Caco-2 (cell line): Measurements from ENCODE around the gene CABP7. TPM values are rescaled to one million over a fixed set of nuclear protein-coding genes. Genes with fewer than 3 reads are reported as not detected.

Experiments
- BruUV-seq: library from RNA; stranded (reverse); fragments of 400-500 nt; replicated peaks from 2 replicates; lab custom pipeline; 2021; lab: Mats Ljungman, UMichigan
- CTCF ChIA-PET: fragments of 300-600 bp; sonication (Branson Sonifier 250); formaldehyde crosslinking; loops from one replicate; lab custom pipeline; 2022; ENCODE audit warnings: antibody characterized with exemption; lab: Charles Lee
- POLR2A ChIA-PET: fragments of 300-600 bp; sonication (Branson Sonifier 250); formaldehyde crosslinking; loops from one replicate; lab custom pipeline; 2022; ENCODE audit warnings: antibody characterized with exemption; lab: Charles Lee
- DNase-seq, 2 experiments: peaks; one replicate each; pipeline versions ENCODE4 v3.0.0 to v3.0.0-alpha.2; 2020 to 2022
- H3K27me3 ChIP-seq: replicated peaks from 2 replicates; pipeline ENCODE4 v1.6.0; 2011; ENCODE audit warnings: low read length; ENCODE audit not compliant: control insufficient read depth, insufficient read depth
- H3K36me3 ChIP-seq: 2 replicates; pipeline ENCODE4 v1.5.1; 2011; ENCODE audit warnings: low read length; ENCODE audit not compliant: control insufficient read depth, insufficient read depth
- H3K4me1 ChIP-seq: fragments of 250-450 bp; sonication (Bioruptor Pico); 2 replicates; pipeline ENCODE4 v1.5.1; 2020; ENCODE audit warnings: mild to moderate bottlenecking
- H3K4me3 ChIP-seq: 2 replicates; pipeline ENCODE4 v1.5.1; 2011; ENCODE audit warnings: low read depth, mild to moderate bottlenecking, control low read depth, low read length
- H3K9me3 ChIP-seq: fragments of 250-450 bp; sonication (Bioruptor Pico); 2 replicates; pipeline ENCODE4 v1.5.1; 2020; ENCODE audit warnings: mild to moderate bottlenecking, moderate library complexity
- H3K27ac Mint-ChIP-seq: one replicate; pipeline ENCODE4 v1.8.0; 2022; ENCODE audit warnings: mixed read lengths; ENCODE audit not compliant: unreplicated experiment
- H3K27me3 Mint-ChIP-seq: one replicate; pipeline ENCODE4 v1.8.0; 2022; ENCODE audit warnings: mixed read lengths; ENCODE audit not compliant: insufficient read depth, unreplicated experiment
- H3K36me3 Mint-ChIP-seq: one replicate; pipeline ENCODE4 v1.8.0; 2022; ENCODE audit warnings: mild to moderate bottlenecking, mixed read lengths; ENCODE audit not compliant: insufficient read depth, unreplicated experiment
- H3K4me1 Mint-ChIP-seq: one replicate; pipeline ENCODE4 v1.8.0; 2022; ENCODE audit warnings: low read depth, mixed read lengths; ENCODE audit not compliant: unreplicated experiment
- H3K4me3 Mint-ChIP-seq: one replicate; pipeline ENCODE4 v1.8.0; 2022; ENCODE audit warnings: mild to moderate bottlenecking, moderate library complexity, mixed read lengths; ENCODE audit not compliant: unreplicated experiment
- H3K9me3 Mint-ChIP-seq: one replicate; pipeline ENCODE4 v1.8.0; 2022; ENCODE audit warnings: mixed read lengths; ENCODE audit not compliant: unreplicated experiment
- CTCF ChIP-seq, 2 experiments: fragments of 200-600 bp in 1 of 2; IDR thresholded peaks; 1 replicate in 1 of 2; 2 replicates in 1 of 2; pipeline versions ENCODE4 v1.5.1 to v1.8.0; 2011 to 2022; ENCODE audit warnings: antibody characterized with exemption in 1 of 2, control low read depth in 1 of 2, inconsistent platforms in 1 of 2, low read depth in 1 of 2, low read length in 1 of 2, mild to moderate bottlenecking in 1 of 2, moderate library complexity in 1 of 2; ENCODE audit not compliant: insufficient read depth in 1 of 2, severe bottlenecking in 1 of 2, unreplicated experiment in 1 of 2
- intact Hi-C: fragments of 100-400 bp; cut with micrococcal nuclease; formaldehyde crosslinking; loops from one replicate; pipeline ENCODE4 v1.10.0; 2022; ENCODE audit not compliant: unreplicated experiment
- total RNA-seq: library from RNA; stranded (reverse); gene quantifications from 2 replicates; pipeline ENCODE4 v1.2.3, GENCODE V29; 2022

CABP7 gene
- total RNA-seq, 1 experiment from 2014 or later, result not detected

- no TSS peak for BruUV-seq
- Mint-ChIP-seq H3K9me3 (no peaks in the 10 kb centered on the region), H3K27me3 (peaks cover 4% of the 10 kb centered on the region)
Measured at GRCh38 chr22:29707471-29707870, 12.3 kb upstream of the CABP7 start.

GRCh38 chr22:29710193-29710592, 9.6 kb upstream of the CABP7 start:
- H3K27ac Mint-ChIP-seq, result no peak overlapping the region
- ChIA-PET CTCF (no interaction called here), POLR2A (no interaction called here)
- H3K4me3 Mint-ChIP-seq, result no peak overlapping the region
- H3K36me3 ChIP-seq, result no peaks in the 10 kb centered on the region
- no peaks in the 10 kb centered on the region for H3K36me3 Mint-ChIP-seq
- intact Hi-C loops, result no loop called here
- peaks cover 4% of the 10 kb centered on the region for H3K27me3 Mint-ChIP-seq
- BruUV-seq, result no TSS peak
- H3K4me1 Mint-ChIP-seq, result no peaks in the 10 kb centered on the region
- DNase-seq, result no peak
- H3K9me3 ChIP-seq, result no peaks in the 10 kb centered on the region
- H3K4me1 ChIP-seq, result no peaks in the 10 kb centered on the region
- H3K4me3 ChIP-seq, result no peak overlapping the region
- no peaks in the 10 kb centered on the region for H3K9me3 Mint-ChIP-seq
- no peak for TF ChIP-seq CTCF (IDR thresholded peaks at IDR 0.05; ENCODE audit: insufficient read depth in 1 of 2, low read depth in 1 of 2, low read length in 1 of 2, severe bottlenecking in 1 of 2, unreplicated experiment in 1 of 2)
- H3K27me3 ChIP-seq, result peaks cover 1% of the 10 kb centered on the region; the same call in 1 of the 2 replicates

More at GRCh38 chr22:29707471-29707870, 12.3 kb upstream of the CABP7 start:
- no peaks in the 10 kb centered on the region for H3K36me3 ChIP-seq
- no peaks in the 10 kb centered on the region for H3K4me1 Mint-ChIP-seq
- no peak overlapping the region for H3K4me3 ChIP-seq
- no peaks in the 10 kb centered on the region for H3K27me3 ChIP-seq
- POLR2A ChIA-PET, result no interaction called here
- H3K9me3 ChIP-seq, result no peaks in the 10 kb centered on the region
- CTCF ChIA-PET, result no interaction called here
- H3K27ac Mint-ChIP-seq, result no peak overlapping the region
- no peak for DNase-seq
- intact Hi-C loops, result loop anchor here (10.0 kb wide), 1 partner anchor 297 kb away; no protein-coding TSS in a partner anchor
- no peaks in the 10 kb centered on the region for H3K36me3 Mint-ChIP-seq
- no peaks in the 10 kb centered on the region for H3K4me1 ChIP-seq
- no peak for TF ChIP-seq CTCF (IDR thresholded peaks at IDR 0.05; ENCODE audit: insufficient read depth in 1 of 2, low read depth in 1 of 2, low read length in 1 of 2, severe bottlenecking in 1 of 2, unreplicated experiment in 1 of 2)
- H3K4me3 Mint-ChIP-seq, result no peak overlapping the region

- no peak overlapping the region for H3K4me3 Mint-ChIP-seq
- CTCF ChIA-PET, result interaction anchor here (0.6 kb wide), 1 partner anchor 85 kb away, joined by 7 read pairs; no protein-coding TSS in a partner anchor
- no peaks in the 10 kb centered on the region for H3K36me3 Mint-ChIP-seq
- no peak for DNase-seq
- H3K9me3 Mint-ChIP-seq, result no peaks in the 10 kb centered on the region
- POLR2A ChIA-PET, result no interaction called here
- intact Hi-C loops, result no loop called here
- Histone ChIP-seq H3K4me1 (no peaks in the 10 kb centered on the region), H3K4me3 (no peak overlapping the region), H3K9me3 (no peaks in the 10 kb centered on the region), H3K27me3 (peaks cover 1% of the 10 kb centered on the region), H3K36me3 (no peaks in the 10 kb centered on the region)
- TF ChIP-seq CTCF (IDR thresholded peaks at IDR 0.05; ENCODE audit: insufficient read depth in 1 of 2, low read depth in 1 of 2, low read length in 1 of 2, severe bottlenecking in 1 of 2, unreplicated experiment in 1 of 2), result no peak
- no peaks in the 10 kb centered on the region for H3K4me1 Mint-ChIP-seq
- no TSS peak for BruUV-seq
- H3K27me3 Mint-ChIP-seq, result peaks cover 6% of the 10 kb centered on the region
- no peak overlapping the region for H3K27ac Mint-ChIP-seq
Measured at GRCh38 chr22:29710922-29711593, 8.7 kb upstream of the CABP7 start.
